K562 (cell line): ENCODE results near the gene DAB2IP. TPM values are rescaled to one million over a fixed set of nuclear protein-coding genes. Genes with fewer than 3 reads are reported as not detected.

Experiments
- CEBPG ChIP-seq, 3 experiments: fragments of 200-800 bp in 1 of 3; sonication (Bioruptor generic) in 1 of 3; sonication (generic) in 1 of 3; formaldehyde crosslinking in 1 of 3; IDR thresholded peaks in 2 of 3; conservative IDR thresholded peaks in 1 of 3; 2 replicates each; pipeline versions ENCODE4 v1.6.1 to v1.8.0; 2016 to 2022; ENCODE audit warnings: missing compliant biosample characterization in 2 of 3, missing genetic modification characterization in 2 of 3, mild to moderate bottlenecking in 1 of 3, missing genetic modification reagents in 1 of 3
- FIP1L1 ChIP-seq: fragments of 200-400 bp; formaldehyde crosslinking; IDR thresholded peaks from 2 replicates; pipeline ENCODE4 v1.6.1; 2018; ENCODE audit warnings: mild to moderate bottlenecking, low read depth, low read length; ENCODE audit not compliant: poor library complexity, severe bottlenecking
- JUND ChIP-seq, 2 experiments: IDR thresholded peaks; 2 replicates in 1 of 2; 3 replicates in 1 of 2; pipeline ENCODE4 v1.6.1; 2011; ENCODE audit warnings: borderline replicate concordance in 2 of 2, low read depth in 2 of 2, low read length in 2 of 2, improper control_type of control experiment in 1 of 2, missing biosample characterization in 1 of 2, missing genetic modification characterization in 1 of 2, missing genetic modification reagents in 1 of 2
- polyA plus RNA-seq, 8 experiments: library from polyadenylated mRNA; depleted of rRNA in 4 of 8; stranded (reverse) in 5 of 8; unstranded in 3 of 8; fragments of >200 nt; fragmentation: Nextera tagmentation in 2 of 8; fragmentation: Illumina TruSeq in 1 of 8; extraction: Ambion mirVana in 2 of 8; extraction: Trizol in 1 of 8; gene quantifications; 2 replicates each; pipeline versions ENCODE4 v1.2.1 to v1.2.3, GENCODE V29; 2011 to 2014; ENCODE audit warnings: inconsistent platforms in 1 of 8, missing spikeins in 1 of 8
- total RNA-seq, 7 experiments: library from RNA; depleted of rRNA in 6 of 7; stranded (reverse); fragments of >200 nt in 6 of 7; fragmentation: Illumina TruSeq in 2 of 7; extraction: Trizol in 2 of 7; gene quantifications; 2 replicates each; pipeline versions ENCODE4 v1.2.1 to v1.2.3, GENCODE V29; 2011 to 2021; ENCODE audit warnings: low replicate concordance in 1 of 7
- TF ChIP-seq, protein P1 (sequence below): sonication (generic); formaldehyde crosslinking; IDR thresholded peaks from 2 replicates; pipeline ENCODE4 v1.8.0; 2023; ENCODE audit warnings: missing genetic modification reagents, mild to moderate bottlenecking, borderline replicate concordance
- TF ChIP-seq, protein P2 (sequence below), 2 experiments: fragments of 450-650 bp in 1 of 2; sonication (generic) in 1 of 2; formaldehyde crosslinking in 1 of 2; IDR thresholded peaks in 1 of 2; conservative IDR thresholded peaks in 1 of 2; 2 replicates each; pipeline versions ENCODE4 v1.6.1 to v1.8.1; 2016 to 2023; ENCODE audit warnings: mild to moderate bottlenecking in 2 of 2, moderate library complexity in 2 of 2, inconsistent platforms in 1 of 2, missing genetic modification reagents in 1 of 2
- TF ChIP-seq, protein P3 (sequence below): fragments of 250-450 bp; sonication (Bioruptor Pico); IDR thresholded peaks from 2 replicates; pipeline ENCODE4 v1.8.0; 2021; ENCODE audit warnings: borderline replicate concordance, mild to moderate bottlenecking, moderate library complexity; ENCODE audit not compliant: poor library complexity, severe bottlenecking

Gene DAB2IP
- total and polyA plus RNA-seq, 9 of the 15 experiments (the other 6 are each of a cell fraction or from before 2014, with no cell fraction given): 0.04 to 0.31 (median 0.08) TPM; not detected in 5

- TF ChIP-seq JUND (IDR thresholded peaks at IDR 0.05; ENCODE audit: borderline replicate concordance, low read depth, low read length) (0 out of 2 replicates have a peak, but pooled peaks have one; percentile 48), JUND (tag; IDR thresholded peaks at IDR 0.05; ENCODE audit: borderline replicate concordance, low read depth, low read length) (no peak; the same call in 2 of the 3 replicates), FIP1L1 (no peak), CEBPG (CRISPR knock-in tag; IDR thresholded peaks at IDR 0.05) (no peak), CEBPG (tag; conservative IDR thresholded peaks at IDR 0.05 in 1 of 2, IDR thresholded peaks at IDR 0.05 in 1 of 2) (peak in 1 of 2 experiments; percentile 81; a peak in 2 of 4 replicates)
- TF ChIP-seq, protein P1, sequence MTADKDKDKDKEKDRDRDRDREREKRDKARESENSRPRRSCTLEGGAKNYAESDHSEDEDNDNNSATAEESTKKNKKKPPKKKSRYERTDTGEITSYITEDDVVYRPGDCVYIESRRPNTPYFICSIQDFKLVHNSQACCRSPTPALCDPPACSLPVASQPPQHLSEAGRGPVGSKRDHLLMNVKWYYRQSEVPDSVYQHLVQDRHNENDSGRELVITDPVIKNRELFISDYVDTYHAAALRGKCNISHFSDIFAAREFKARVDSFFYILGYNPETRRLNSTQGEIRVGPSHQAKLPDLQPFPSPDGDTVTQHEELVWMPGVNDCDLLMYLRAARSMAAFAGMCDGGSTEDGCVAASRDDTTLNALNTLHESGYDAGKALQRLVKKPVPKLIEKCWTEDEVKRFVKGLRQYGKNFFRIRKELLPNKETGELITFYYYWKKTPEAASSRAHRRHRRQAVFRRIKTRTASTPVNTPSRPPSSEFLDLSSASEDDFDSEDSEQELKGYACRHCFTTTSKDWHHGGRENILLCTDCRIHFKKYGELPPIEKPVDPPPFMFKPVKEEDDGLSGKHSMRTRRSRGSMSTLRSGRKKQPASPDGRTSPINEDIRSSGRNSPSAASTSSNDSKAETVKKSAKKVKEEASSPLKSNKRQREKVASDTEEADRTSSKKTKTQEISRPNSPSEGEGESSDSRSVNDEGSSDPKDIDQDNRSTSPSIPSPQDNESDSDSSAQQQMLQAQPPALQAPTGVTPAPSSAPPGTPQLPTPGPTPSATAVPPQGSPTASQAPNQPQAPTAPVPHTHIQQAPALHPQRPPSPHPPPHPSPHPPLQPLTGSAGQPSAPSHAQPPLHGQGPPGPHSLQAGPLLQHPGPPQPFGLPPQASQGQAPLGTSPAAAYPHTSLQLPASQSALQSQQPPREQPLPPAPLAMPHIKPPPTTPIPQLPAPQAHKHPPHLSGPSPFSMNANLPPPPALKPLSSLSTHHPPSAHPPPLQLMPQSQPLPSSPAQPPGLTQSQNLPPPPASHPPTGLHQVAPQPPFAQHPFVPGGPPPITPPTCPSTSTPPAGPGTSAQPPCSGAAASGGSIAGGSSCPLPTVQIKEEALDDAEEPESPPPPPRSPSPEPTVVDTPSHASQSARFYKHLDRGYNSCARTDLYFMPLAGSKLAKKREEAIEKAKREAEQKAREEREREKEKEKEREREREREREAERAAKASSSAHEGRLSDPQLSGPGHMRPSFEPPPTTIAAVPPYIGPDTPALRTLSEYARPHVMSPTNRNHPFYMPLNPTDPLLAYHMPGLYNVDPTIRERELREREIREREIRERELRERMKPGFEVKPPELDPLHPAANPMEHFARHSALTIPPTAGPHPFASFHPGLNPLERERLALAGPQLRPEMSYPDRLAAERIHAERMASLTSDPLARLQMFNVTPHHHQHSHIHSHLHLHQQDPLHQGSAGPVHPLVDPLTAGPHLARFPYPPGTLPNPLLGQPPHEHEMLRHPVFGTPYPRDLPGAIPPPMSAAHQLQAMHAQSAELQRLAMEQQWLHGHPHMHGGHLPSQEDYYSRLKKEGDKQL (CRISPR knock-in tag): no peak
- TF ChIP-seq, protein P2, sequence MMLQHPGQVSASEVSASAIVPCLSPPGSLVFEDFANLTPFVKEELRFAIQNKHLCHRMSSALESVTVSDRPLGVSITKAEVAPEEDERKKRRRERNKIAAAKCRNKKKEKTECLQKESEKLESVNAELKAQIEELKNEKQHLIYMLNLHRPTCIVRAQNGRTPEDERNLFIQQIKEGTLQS (IDR thresholded peaks at IDR 0.05): peak; percentile 53
- TF ChIP-seq, protein P2 (CRISPR knock-in tag; conservative IDR thresholded peaks at IDR 0.05): no peak
- TF ChIP-seq, protein P3, sequence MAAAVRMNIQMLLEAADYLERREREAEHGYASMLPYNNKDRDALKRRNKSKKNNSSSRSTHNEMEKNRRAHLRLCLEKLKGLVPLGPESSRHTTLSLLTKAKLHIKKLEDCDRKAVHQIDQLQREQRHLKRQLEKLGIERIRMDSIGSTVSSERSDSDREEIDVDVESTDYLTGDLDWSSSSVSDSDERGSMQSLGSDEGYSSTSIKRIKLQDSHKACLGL: no peak
These were observed 43.8 kb upstream of the DAB2IP start (continued) for GRCh38 chr9:121607434-121608167.
